Measurements from ENCODE around the gene RIMKLB.

DNA sequence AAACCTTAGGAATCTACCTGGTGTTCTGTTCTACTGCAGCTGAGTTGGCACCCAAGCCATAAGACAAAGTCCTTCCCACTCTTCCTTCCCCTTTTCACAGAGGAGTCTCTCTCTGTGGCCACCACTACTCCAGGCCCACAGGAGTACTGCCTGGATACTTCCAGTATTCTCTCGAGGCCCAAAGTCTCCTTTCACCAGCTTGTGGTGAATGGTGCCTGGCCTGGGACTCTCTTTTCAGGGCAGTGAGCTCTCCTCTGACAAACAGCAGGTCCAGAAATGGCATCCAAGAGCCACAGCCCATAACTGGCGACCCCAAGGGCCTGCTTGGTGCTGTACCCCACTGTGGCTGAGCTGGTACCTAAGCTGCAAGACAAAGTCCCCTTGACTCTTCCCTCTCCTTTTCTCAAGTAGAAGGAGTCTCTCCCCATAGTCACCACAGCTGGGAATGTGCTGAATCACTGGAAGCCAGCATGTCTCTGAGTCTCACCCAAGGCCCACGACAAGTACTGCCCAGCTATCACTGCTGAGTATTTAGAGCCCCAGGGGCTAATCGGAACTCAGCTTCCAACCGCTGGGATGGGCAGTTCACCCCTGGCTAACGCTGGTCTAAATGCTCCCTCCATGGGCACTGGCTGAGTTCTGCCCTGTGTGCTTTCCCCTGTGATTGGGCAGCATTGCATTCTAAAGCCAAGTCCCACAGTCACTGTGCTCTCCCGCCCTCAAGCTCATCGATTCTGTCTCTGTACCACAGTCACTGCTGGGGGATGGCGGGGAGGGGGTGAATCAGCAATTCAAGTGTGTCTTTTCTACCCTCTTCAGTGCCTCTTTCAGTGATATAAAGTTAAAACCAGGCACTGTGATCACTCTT, 130.7 kb downstream of the RIMKLB start:
- no peak for TF ChIP-seq POLR2A (IDR thresholded peaks at IDR 0.05; ENCODE audit: low read depth, low read length)
- TF ChIP-seq BHLHE40 (IDR thresholded peaks at IDR 0.05; ENCODE audit: low read depth, low read length): no peak
- no peak for TF ChIP-seq CTCF (conservative IDR thresholded peaks at IDR 0.05; ENCODE audit: low read depth, low read length)
- TF ChIP-seq MAZ (IDR thresholded peaks at IDR 0.05; ENCODE audit: borderline replicate concordance, low read depth, low read length): no peak
- TF ChIP-seq, protein P1, sequence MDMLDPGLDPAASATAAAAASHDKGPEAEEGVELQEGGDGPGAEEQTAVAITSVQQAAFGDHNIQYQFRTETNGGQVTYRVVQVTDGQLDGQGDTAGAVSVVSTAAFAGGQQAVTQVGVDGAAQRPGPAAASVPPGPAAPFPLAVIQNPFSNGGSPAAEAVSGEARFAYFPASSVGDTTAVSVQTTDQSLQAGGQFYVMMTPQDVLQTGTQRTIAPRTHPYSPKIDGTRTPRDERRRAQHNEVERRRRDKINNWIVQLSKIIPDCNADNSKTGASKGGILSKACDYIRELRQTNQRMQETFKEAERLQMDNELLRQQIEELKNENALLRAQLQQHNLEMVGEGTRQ (IDR thresholded peaks at IDR 0.05; ENCODE audit: low read depth, low read length): no peak
- no peak for TF ChIP-seq NFE2L2 (IDR thresholded peaks at IDR 0.05; ENCODE audit: low read depth, low read length)
- no peak for TF ChIP-seq CHD1 (IDR thresholded peaks at IDR 0.05; ENCODE audit: low read depth, low read length)
- no peak for TF ChIP-seq MAFK (IDR thresholded peaks at IDR 0.05; ENCODE audit: low read depth, low read length)
- no peak for TF ChIP-seq FOS (IDR thresholded peaks at IDR 0.05; ENCODE audit: low read depth, low read length)
- no peak for TF ChIP-seq RCOR1 (IDR thresholded peaks at IDR 0.05; ENCODE audit: insufficient replicate concordance, low read length)
- no peak for TF ChIP-seq ELK1 (IDR thresholded peaks at IDR 0.05; ENCODE audit: borderline replicate concordance, low read depth, low read length)
- no peak for TF ChIP-seq MXI1 (IDR thresholded peaks at IDR 0.05; ENCODE audit: borderline replicate concordance, low read depth, low read length)
- TF ChIP-seq RAD21 (IDR thresholded peaks at IDR 0.05; ENCODE audit: low read length): no peak
